HG03159 (cell line): ENCODE data around the gene PAN2.
"Not testable (repeated sequence)": the region's sequence is repeated elsewhere in the genome, so short reads cannot be mapped to it uniquely, and the experiment has no call there.

Experiments used
- ATAC-seq: cut with Tn5 transposase; IDR thresholded peaks from one replicate; pipeline ENCODE4 v1.9.1; 2021; ENCODE audit warnings: mild to moderate bottlenecking, moderate library complexity; ENCODE audit not compliant: unreplicated experiment

Gene PAN2

DNA sequence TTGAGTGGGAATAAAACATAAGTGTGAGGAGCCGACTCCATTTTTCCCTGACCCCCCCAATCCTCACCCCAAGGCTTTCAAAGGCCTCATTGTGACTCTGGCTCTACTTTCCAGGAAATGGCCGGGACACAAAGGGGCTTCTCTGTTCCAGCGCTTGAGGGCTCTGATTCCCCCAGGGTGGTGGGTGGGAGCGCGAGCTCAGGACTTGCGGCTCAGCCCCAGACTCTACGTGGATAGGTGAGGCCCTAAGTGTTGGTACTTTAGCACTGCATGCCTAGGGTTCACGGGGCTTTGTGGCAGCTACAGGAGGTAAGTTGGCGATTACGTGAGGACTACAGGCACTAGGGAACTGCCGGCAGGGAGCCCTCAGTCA is 18.6 kb downstream of the PAN2 start:
- no peak for ATAC-seq

DNA sequence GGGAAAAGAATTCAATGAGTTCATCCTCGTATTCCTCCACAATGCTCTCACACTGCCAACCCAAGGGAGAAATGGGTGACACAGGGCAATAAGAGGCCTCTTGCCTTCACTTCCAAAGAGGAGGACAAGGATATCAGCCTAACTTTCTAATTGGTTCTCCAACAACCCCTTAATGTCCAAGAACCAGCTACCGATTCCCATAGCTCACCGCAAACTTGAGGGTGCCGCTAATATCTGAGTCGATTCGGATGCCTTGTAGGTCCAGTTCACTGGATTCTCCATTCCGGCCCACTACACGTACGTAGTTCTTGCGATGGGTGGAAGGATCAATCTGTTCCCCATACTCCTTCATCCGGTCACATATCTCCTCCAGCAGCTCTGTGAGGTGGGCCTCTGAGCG is 22.8 kb downstream of the PAN2 start:
- ATAC-seq = no peak

DNA sequence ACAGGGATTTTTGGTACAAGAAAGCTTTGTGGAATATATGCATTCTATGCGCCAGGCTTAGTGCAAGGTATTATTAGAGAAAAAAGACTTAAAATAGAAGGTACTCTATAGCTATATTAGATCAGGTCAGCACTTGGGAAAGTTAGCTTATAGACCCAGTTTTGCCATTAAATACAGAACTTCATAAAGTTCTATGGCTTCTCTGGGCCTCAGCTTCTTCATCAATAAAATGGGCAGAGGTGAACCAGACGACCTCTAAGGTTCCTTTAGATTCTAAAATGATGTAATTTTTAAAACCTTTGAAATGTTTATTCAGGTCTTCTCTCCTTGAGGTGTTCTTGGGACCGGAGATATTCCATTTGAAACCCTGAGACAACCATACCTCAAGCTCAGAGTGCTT is 25.1 kb downstream of the PAN2 start:
- no peak for ATAC-seq

DNA sequence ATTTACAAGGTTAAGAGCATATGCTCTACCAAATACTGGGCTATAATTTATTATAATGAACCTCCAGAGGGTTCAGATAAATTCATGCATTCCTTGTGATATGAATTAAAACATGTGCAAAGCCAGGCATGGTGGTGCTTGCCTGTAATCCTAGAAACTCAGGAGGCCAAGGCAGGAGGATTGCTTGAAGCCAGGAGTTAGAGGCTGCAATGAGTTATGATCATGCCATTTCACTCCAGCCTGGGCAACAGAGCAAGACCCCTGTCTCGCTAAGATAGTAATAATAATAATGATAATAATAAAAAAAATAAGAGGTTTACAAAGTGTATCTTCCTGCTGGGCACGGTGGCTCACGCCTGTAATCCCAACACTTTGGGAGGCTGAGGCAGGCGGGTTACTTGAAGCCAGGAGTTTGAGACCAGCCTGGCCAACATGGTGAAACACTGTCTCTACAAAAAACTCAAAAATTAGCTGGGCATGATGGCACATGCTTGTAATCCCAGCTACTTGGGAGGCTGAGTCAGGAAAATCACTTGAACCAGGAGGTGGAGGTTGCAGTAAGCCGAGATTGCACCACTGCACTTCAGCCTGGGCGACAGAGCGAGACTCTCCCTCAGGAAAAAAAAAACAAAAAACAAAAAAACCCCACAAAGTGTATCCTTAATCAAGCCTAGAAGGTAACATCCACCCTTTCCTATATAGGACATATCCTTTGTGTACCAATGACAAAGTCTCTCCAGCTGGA is 26.4 kb downstream of the PAN2 start:
- no peak for ATAC-seq

DNA sequence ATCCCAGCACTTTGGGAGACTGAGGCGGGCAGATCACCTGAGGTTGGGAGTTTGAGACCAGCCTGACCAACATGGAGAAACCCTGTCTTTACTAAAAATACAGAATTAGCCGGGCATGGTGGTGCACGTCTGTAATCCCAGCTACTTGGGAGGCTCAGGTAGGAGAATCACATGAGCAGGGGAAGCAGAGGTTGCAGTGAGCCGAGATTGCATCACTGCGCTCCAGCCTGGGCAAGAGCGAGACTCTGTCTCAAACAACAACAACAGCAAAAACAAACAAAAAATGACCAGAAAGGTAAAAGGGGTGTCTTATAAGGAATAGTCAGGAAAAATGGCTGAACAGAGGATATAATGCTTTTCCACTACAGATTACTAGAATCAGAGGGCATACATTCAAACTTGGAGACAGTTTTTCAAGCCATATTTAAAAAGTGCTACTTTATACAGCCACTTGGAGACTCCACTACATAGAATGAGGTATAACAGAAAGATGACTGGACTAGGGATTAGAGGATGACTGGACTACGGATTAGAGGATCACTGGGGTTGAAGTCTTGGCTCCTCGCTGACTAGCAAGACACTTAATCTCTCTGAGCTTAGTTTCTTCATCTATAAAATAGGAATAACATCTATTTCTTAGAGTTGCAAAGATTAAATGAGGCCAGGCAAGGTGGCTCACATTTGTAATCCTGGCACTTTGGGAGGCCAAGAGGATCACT is 28.8 kb downstream of the PAN2 start:
- ATAC-seq = no peak

DNA sequence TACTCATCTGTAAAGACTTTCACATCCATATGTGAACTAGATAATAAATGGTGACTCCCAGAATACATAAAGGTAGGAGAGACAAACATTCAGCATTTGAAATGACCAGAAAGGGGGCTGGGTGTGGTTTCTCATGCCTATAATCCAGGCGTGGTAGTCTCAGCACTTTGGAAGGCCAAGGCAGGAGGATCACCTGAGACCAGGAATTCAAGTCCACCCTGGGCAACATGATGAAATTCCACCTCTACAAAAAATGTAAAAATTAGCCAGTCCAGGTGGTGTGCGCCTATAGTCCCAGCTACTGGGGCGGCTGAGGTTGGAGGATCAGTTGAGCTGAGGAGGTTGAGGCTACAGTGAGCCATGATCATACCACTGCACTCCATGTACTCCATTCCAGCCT is 29.5 kb downstream of the PAN2 start:
- ATAC-seq = no peak

DNA sequence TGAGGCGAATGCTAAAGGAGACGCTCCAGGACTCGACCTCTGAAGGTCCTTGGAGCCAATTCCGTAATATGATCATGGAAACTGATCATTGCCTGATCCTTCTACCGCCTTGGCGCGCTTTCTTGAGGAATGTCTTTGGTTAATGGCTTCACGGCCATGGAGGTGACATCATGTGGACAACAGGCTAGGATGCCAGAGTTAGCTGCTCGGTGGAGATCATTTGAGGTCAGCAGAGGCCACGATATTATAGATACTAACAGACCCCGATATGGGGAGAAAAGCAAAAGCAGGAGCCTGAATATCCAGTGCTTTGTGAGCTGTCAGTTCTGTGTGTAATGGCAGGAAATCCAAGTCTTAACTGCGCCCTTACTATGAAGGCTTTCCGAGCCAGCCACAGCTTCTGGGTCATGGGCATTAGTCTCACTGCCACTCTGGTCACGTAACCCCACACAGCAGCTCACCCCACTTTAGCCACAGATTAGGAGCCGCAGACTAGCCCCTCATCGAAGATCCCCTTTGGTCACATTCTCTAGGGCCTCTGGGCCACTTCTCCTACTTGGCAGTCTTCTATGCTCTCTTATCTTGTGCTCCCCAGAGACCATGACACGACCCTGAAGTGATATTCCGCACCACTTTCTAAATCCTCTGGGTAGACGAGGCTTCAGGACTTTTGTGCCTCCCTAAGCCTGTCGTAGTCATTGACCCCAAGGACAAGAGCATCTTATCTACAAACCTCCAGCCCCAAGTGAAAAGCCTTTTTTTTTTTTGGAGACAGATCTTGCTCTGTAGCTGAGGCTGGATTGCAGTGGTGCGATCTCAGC is 32.9 kb downstream of the PAN2 start:
- no peak for ATAC-seq

DNA sequence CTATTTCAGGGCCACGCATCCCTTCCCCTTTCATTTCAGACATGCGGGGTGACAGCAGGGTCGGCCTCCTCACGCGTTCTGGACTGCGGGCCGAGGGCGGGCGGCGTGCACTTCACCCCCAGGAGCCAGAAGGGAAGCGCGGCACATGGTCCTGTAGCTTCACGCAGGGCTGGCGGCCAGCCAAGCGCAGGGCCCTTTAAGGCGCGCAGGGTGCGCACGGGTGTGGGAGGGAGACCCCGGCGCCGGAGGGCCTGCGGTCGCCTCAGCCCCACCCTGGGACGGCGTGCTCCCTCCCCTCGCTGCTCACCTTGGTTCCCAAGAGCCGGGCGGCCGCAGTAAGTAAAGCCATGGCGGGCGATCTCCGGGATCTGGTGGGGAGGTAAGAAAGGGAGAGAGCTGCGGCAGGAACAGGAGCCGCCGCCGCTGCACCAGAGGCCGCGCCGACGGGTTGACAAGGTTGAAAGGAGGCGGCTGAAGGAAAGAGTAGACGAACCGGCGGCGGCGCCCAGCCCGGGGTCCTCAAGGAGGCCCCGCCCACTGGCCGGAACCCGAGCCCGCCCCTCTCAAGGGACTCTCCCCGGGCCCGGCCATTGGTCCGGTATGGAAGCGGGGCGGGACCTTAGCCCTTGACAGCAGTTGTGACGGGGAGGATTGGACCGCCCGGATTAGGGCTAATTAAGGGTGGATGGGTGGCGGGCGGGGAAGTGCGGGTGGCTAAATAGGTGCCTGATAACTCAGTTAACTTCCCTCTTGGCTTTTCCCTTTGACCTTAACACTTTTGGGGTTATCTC is 33.8 kb downstream of the PAN2 start, which contains the start of gene CS:
CS (minus strand) TSS at position 478 of the 791 bp plus-strand sequence; CDS start at position 349, 129 bp downstream.
- ATAC-seq = peak; percentile 90

DNA sequence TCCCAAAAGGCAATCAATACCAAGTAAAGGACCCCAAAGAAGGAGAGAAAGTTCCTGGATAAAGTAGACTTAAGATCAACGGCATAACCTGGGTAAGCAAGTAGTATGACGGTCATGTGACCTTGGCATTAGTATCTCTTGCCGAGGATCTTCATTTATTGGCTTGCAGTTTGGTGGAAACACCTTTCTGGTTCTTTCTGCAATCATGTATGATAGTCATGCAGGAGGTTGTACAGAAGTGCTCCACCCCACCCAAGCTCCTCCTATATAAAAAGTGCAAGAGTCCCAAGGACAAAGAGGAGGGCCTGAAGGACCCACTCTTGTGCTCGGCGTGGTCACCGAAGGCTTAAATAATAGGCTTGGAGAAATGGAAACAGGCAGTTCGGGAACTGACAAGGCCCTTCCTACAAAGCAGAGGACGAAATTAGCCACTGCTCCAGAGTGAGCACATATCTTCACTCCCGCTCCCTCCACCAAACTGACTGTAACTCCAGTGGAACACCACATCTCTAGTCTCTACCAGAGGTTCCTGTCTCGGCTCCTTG is 34.4 kb downstream of the PAN2 start:
- no peak for ATAC-seq

DNA sequence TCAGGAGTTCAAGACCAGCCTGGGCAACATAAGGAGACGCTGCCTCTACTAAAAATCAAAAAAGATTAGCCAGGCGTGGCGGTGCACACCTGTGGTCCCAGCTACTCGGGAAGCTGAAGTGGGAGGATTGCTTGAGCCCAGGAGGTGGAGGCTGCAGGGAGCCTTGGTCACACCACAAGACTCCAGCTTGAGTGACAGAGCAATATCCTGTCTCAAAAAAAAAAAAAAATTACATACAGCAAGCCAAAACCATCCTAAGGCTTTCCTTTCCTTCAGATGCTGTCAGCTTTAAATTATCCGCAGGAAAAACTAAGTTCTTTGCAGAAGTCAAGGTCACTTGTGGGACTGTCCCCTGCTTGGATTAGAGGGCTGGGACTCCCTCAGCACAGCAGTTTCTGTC is 35.0 kb downstream of the PAN2 start:
- ATAC-seq = no peak

DNA sequence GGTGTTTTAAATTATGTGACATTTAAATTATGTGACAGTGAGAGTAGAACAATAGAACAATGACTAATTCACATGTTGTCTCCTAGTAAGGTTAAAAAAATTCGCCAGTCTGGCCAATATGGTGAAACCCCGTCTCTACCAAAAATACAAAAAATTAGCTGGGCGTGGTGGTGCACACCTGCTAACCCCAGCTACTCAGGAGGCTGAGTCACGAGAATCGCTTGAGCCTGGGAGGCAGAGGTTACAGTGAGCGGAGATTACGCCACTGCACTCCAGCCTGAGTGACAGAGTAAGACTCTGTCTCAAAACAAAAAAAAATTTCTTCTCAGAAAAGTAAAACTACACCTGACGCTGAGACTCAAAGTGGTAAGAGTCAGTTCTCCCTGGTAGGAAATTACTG is 36.4 kb downstream of the PAN2 start:
- ATAC-seq = no peak

DNA sequence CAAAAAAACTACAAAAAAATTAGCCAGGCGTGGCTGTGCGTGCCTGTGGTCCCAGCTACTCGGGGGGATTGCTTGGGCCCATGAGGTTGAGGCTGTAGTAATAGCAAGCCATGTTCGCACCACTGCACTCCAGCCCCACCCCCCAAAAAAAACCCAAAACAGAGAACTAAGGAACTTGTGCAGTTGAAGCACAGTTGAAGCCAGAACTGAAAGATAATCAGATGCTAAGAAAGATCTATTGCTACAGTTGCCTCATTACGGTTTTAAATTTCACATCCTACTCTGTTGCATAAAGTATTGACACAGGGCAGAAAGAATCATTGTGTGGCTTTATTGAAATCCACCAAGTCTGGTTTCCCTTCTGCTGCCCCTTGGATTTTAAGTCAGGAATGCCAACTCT is 37.5 kb downstream of the PAN2 start:
- ATAC-seq = no peak

DNA sequence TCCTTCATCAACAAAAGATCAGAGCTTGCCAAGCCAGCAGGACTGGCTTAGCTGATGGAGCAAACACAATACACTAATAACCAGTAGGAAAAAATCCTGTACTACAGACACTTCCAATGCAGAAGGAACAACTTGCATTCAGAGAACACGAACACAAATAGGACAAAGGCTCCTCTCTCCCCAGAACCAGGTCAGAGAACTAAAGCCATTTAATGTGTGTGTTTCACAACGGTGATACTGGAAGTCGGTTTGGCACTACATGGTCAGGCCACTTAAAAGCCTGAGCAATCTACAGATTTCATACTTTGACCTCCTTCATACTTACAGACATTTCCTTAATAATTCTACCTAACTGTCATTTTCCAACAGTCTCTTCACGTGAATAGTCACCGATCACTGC is 40.0 kb downstream of the PAN2 start:
- no peak for ATAC-seq

DNA sequence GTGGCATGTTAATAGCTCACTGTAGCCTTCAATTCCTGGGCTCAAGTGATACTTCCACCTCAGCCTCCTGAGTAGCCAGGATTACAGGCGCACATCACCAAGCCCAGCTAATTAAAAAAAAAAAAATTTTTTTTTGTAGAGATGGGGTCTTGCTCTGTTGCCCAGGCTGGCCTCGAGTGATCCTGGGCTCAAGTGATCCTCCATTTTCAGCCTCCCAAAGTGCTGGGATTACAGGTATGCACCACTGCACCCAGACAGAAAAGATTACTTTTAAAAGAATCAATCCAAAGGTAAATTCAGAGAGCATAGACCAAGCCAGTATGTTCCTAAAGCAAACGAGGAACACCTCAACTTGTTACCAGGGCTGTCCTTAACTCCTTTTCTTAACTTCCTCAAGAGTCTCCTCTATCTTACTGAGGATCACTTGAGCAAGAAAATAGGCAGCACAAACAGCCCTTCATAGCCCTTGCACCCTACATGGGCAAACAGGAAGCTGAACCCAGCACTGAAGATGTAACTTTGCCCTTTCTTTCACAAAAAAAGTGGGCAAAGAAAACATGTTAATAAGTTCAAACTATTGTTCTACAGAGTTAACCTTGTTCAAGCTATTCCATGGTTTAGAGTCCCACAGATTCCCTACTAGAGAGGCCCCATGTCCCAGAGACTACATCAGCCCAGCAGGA is 45.0 kb downstream of the PAN2 start:
- no peak for ATAC-seq

DNA sequence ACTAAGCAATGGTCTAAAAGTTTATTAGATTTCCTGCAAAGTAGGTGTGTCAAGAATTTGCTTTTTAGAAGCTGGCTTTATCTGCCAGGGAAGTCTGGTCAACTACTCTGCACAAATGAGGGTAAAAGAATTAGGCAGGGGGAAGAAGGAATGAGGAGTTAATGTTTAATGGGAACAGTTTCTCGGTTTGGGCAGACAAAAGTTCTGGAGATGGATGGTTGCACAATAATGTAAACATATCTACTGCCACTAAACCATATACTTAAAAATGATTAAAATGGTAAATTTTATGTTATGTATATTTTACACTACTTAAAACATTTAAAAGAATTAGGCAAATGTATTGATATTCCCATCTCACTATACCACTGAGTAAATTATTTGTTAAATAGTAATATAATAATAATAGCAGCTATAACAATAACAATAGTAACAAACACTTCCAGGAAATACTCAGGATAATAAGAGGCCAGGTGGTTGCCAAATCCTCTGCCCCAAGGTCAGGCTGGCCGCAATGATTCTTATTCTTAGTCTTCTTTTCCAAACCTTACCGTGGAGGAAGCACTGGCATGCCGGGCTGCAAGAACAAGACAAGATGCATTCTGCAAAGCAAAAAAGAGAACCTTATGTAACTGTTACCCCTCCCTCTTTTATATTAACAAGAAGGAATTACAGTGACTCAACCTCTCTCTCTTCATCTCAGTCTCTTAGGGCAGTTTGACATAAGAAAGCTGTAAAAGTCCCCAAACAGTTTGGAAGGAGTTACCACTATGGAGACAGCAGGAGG is 47.6 kb downstream of the PAN2 start:
- no peak for ATAC-seq

DNA sequence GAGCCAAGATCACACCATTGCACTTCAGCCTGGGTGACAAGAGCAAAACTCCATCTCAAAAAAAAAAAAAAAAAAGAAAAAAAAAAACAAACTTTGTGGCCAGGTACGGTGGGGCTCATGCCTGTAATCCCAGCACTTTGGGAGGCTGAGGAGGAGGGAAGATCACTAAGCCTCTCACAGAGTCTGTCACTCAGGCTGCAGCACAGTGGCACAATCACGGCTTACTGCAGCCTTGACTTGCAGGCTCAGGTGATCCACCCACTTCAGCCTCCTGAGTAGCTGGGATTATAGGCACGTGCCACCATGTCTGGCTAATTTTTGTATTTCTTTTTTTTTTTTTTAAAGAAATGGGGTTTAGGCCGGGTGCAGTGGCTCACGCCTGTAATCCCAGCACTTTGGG is 49.5 kb downstream of the PAN2 start:
- not testable (repeated sequence) for ATAC-seq

DNA sequence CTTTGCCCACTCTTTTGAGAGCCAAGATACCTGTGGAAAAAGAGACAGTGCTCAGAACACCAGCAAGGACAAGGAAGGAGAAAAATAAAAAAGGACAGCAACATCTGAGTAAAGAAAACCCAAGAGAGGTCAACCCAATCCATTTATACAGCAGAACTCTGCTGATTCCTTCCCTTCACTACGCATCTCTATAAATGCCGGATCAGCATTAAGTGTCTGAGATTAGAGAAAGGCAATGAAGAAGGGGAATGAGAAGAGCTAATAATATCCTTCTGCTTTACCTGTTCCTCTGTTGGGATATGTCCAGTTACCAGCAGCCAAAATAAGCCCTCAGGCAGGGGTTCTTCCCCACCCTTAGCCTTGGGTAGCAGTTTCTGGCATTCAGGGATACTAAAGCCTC is 51.2 kb downstream of the PAN2 start:
- no peak for ATAC-seq

DNA sequence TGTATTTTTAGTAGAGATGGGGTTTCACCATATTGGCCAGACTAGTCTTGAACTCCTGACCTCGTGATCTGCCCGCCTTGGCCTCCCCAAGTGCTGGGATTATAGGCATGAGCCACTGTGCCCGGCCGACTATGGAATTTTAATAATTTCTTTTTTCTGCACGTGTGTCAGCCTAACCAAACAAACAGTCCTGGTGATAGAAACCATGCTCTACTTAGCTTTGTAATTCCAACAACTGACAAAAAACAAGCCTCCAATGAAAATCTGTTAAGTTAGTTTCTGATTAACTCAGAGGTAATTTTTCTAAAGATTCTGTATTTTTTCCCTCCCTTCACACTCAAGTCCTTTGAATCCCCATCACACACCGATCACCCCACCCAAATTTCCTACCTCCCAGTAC is 51.8 kb downstream of the PAN2 start:
- no peak for ATAC-seq

DNA sequence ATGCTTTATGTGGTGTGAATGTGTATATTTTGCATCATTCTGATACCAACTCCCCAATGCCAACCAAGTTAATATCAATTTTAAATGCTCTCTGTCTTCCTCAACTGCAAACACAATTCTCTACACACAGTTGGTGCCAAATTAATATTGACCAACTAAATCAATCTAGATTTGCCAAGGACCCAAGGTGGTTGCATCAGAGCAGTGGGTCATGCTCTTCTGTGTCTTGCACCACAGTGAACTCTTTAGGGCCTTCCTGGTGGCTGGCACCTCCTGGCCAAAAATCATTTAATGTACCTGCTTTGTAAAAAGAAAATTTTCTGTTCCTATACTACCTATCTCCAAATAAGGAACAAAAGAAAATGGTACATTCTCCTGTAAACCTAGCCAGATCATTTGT is 53.0 kb downstream of the PAN2 start:
- ATAC-seq = no peak
